OCI-LY3 (cell line): ENCODE measurements around the gene SNX15.
A peak's percentile ranks its signal among the peaks of the same experiment; 100 is the strongest.

ENCODE experiments used
- H2AFZ ChIP-seq: fragments of 200-600, 300-600 bp; shearing (Covaris generic); 2 replicates; pipeline ENCODE4 v1.6.0; 2014; ENCODE audit warnings: antibody characterized with exemption, low read depth, low read length
- H3K27ac ChIP-seq: fragments of 200-600, 300-600 bp; sonication (generic); 2 replicates; pipeline ENCODE4 v1.5.1; 2014; ENCODE audit warnings: mild to moderate bottlenecking, low read length, moderate library complexity, mixed read lengths
- H3K27me3 ChIP-seq: fragments of 200-600, 300-600 bp; sonication (generic); 2 replicates; pipeline ENCODE4 v1.6.1; 2014; ENCODE audit warnings: low read depth, low read length, mixed read lengths
- H3K36me3 ChIP-seq: fragments of 200-600, 300-600 bp; sonication (generic); replicated peaks from 2 replicates; pipeline ENCODE3; 2014; ENCODE audit warnings: low read depth, low read length, mixed read lengths
- H3K4me1 ChIP-seq: fragments of 300-600, 200-600 bp; sonication (generic); 2 replicates; pipeline ENCODE4 v1.6.1; 2014; ENCODE audit warnings: low read length, mixed read lengths
- H3K4me2 ChIP-seq: fragments of 200-600, 300-600 bp; sonication (generic); 2 replicates; pipeline ENCODE4 v1.6.1; 2014; ENCODE audit warnings: low read length, mixed read lengths
- H3K4me3 ChIP-seq: fragments of 300-600, 200-600 bp; sonication (generic); 2 replicates; pipeline ENCODE4 v1.5.1; 2014; ENCODE audit warnings: antibody characterized with exemption, mild to moderate bottlenecking, low read length, moderate library complexity
- H3K79me2 ChIP-seq: fragments of 300-600, 200-600 bp; shearing (Covaris generic); 2 replicates; pipeline ENCODE4 v1.6.1; 2014; ENCODE audit warnings: mild to moderate bottlenecking, low read length, mixed read lengths
- H3K9ac ChIP-seq: fragments of 300-600, 200-600 bp; shearing (Covaris generic); 2 replicates; pipeline ENCODE4 v1.6.0; 2014; ENCODE audit warnings: mild to moderate bottlenecking, low read length, moderate library complexity
- H3K9me3 ChIP-seq: fragments of 200-600, 300-600 bp; shearing (Covaris generic); 2 replicates; pipeline ENCODE4 v1.6.1; 2014; ENCODE audit warnings: low read length, mixed read lengths; ENCODE audit not compliant: insufficient read depth
- H4K20me1 ChIP-seq: fragments of 200-600, 300-600 bp; sonication (generic); 2 replicates; pipeline ENCODE4 v1.6.1; 2016; ENCODE audit warnings: low read length, mixed read lengths; ENCODE audit not compliant: insufficient read depth
- EZH2phosphoT487 ChIP-seq: fragments of 200-600 bp; shearing (Covaris generic); IDR thresholded peaks from 2 replicates; pipeline ENCODE4 v1.6.1; 2018; ENCODE audit warnings: antibody characterized with exemption, mixed run types, low read depth
- TF ChIP-seq, protein P1 (sequence below): fragments of 200-600, 300-600 bp; sonication (generic); IDR thresholded peaks from 2 replicates; pipeline ENCODE4 v1.5.1; 2014; ENCODE audit warnings: antibody characterized with exemption, low read length, low read depth

Gene SNX15

GRCh38 chr11:65065851-65066250, 38.6 kb downstream of the SNX15 start:
- no peak for TF ChIP-seq EZH2phosphoT487
- TF ChIP-seq, protein P1, sequence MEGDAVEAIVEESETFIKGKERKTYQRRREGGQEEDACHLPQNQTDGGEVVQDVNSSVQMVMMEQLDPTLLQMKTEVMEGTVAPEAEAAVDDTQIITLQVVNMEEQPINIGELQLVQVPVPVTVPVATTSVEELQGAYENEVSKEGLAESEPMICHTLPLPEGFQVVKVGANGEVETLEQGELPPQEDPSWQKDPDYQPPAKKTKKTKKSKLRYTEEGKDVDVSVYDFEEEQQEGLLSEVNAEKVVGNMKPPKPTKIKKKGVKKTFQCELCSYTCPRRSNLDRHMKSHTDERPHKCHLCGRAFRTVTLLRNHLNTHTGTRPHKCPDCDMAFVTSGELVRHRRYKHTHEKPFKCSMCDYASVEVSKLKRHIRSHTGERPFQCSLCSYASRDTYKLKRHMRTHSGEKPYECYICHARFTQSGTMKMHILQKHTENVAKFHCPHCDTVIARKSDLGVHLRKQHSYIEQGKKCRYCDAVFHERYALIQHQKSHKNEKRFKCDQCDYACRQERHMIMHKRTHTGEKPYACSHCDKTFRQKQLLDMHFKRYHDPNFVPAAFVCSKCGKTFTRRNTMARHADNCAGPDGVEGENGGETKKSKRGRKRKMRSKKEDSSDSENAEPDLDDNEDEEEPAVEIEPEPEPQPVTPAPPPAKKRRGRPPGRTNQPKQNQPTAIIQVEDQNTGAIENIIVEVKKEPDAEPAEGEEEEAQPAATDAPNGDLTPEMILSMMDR, result no peak
- H3K4me1 ChIP-seq, result peaks cover 18% of the 10 kb centered on the region
- H3K27ac ChIP-seq, result no peak overlapping the region
- no peaks in the 10 kb centered on the region for H3K79me2 ChIP-seq
- no peak overlapping the region for H3K4me3 ChIP-seq
- H3K36me3 ChIP-seq, result no peaks in the 10 kb centered on the region
- no peaks in the 10 kb centered on the region for H3K9me3 ChIP-seq
- no peak overlapping the region for H3K4me2 ChIP-seq
- no peak overlapping the region for H2AFZ ChIP-seq
- H4K20me1 ChIP-seq, result no peaks in the 10 kb centered on the region
- no peak overlapping the region for H3K9ac ChIP-seq
- H3K27me3 ChIP-seq, result no peaks in the 10 kb centered on the region

- Histone ChIP-seq H3K4me3 (no peak overlapping the region), H3K4me2 (no peak overlapping the region), H3K9ac (no peak overlapping the region)
These were observed 39.1 kb downstream of the SNX15 start for GRCh38 chr11:65066315-65066714.

DNA sequence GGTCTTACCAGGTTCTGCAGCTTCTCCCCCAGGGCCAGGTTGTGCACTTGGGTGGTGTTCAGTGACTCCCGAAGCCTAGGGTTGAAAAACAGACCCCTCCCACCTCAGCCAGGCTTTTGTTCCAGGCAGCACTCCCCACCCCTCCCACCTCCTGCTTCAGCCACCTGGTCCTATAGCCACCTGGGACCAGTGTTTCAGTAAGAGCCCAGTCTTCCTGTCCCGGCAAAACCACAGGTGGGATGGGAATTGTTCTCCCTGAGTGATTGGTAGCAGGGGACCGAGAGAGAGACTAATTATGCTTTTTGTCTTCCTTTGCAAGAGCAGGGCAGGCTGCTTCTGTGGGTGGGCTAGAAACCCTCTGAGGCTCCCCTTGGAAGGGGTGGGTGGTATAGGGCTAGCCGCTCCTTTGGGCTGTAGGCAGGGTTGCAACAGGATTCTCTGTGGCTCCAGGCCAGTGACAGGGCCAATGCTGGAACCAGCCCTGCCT, 39.6 kb downstream of the SNX15 start:
- Histone ChIP-seq H3K79me2 (no peaks in the 10 kb centered on the region), H3K4me2 (no peak overlapping the region), H3K27me3 (no peaks in the 10 kb centered on the region), H3K36me3 (no peaks in the 10 kb centered on the region), H4K20me1 (no peaks in the 10 kb centered on the region), H2AFZ (0 out of 2 replicates have a peak overlapping the region, but pooled peaks have one; percentile 9), H3K27ac (no peak overlapping the region), H3K4me1 (peaks cover 16% of the 10 kb centered on the region), H3K9me3 (no peaks in the 10 kb centered on the region), H3K9ac (no peak overlapping the region), H3K4me3 (no peak overlapping the region)
- TF ChIP-seq, protein P1, result no peak
- no peak for TF ChIP-seq EZH2phosphoT487

More at GRCh38 chr11:65066315-65066714, 39.1 kb downstream of the SNX15 start:
- Histone ChIP-seq H3K4me1 (peaks cover 13% of the 10 kb centered on the region), H3K36me3 (no peaks in the 10 kb centered on the region), H4K20me1 (no peaks in the 10 kb centered on the region), H3K27ac (no peak overlapping the region), H3K27me3 (no peaks in the 10 kb centered on the region), H2AFZ (no peak overlapping the region), H3K79me2 (no peaks in the 10 kb centered on the region), H3K9me3 (no peaks in the 10 kb centered on the region)
- TF ChIP-seq, protein P1, result no peak
- no peak for TF ChIP-seq EZH2phosphoT487

GRCh38 chr11:65067446-65067845, 40.2 kb downstream of the SNX15 start:
- H3K9me3 ChIP-seq, result no peaks in the 10 kb centered on the region
- no peaks in the 10 kb centered on the region for H3K79me2 ChIP-seq
- H4K20me1 ChIP-seq, result no peaks in the 10 kb centered on the region
- peak overlapping the region; percentile 9 for H2AFZ ChIP-seq
- peaks cover 22% of the 10 kb centered on the region for H3K4me1 ChIP-seq
- no peaks in the 10 kb centered on the region for H3K27me3 ChIP-seq
- H3K9ac ChIP-seq, result no peak overlapping the region
- no peak overlapping the region for H3K27ac ChIP-seq
- TF ChIP-seq, protein P1, result no peak
- TF ChIP-seq EZH2phosphoT487, result no peak
- H3K4me3 ChIP-seq, result 0 out of 2 replicates have a peak overlapping the region, but pooled peaks have one; percentile 4
- H3K4me2 ChIP-seq, result peak overlapping the region; percentile 21
- no peaks in the 10 kb centered on the region for H3K36me3 ChIP-seq
